ENCODE measurements around the gene TMCC3.
A peak's percentile ranks its signal among the peaks of the same experiment; 100 is the strongest.
"Not testable (repeated sequence)": the region's sequence is repeated elsewhere in the genome, so short reads cannot be mapped to it uniquely, and the experiment has no call there.

Gene TMCC3

GRCh38 chr12:94560431-94561221 lies 89.7 kb downstream of the TMCC3 start:
- peak; percentile 16 for DNase-seq

GRCh38 chr12:94558612-94559011 lies 91.7 kb downstream of the TMCC3 start:
- DNase-seq = no peak

DNA sequence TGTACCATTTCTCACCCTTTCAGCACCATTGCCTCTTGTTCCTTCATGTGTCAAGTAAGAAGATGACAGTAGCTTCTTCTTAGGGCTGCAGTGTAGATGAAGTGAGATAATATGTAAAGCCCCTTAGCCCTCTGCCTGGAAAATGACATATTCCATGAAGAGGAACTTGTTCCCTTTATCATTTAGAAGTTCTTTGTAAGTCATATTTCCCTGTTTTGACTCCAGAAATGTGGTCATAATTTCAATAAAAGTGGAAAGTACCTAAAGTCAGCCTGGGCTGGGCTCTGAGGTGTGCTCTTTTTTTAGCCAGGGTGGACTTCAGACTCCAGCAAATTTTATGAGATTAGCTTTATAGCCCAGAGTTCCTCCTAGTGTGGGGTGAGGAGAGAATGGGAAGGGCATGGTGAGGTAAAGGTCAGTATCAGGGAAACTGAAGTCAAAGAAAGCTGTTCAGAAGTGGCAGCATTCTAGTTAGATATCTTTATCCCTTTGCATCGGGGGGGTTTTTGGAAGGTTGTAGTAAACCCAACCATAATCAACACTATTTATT lies 92.5 kb downstream of the TMCC3 start:
- DNase-seq = no peak

DNA sequence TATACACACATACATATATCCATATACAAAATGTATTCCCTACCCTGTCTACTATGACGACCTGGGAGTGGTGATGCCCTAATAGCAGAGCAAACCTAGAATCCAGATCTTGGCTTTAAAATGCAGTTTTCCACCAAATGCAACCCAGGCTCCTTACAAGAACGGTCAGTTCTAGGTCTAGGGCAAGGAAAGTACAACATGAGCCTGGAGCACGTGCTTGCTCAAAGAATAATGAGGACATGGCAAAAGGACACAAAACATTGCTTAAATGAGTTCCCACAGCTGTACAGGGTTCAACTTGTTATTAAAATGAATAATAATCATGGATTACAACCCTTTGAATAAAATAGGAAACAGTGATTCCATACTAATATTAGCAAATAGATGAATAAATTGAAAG lies 94.7 kb downstream of the TMCC3 start:
- DNase-seq = no peak

- DNase-seq = no peak
Observed at GRCh38 chr12:94553875-94554274, 96.5 kb downstream of the TMCC3 start.

DNA sequence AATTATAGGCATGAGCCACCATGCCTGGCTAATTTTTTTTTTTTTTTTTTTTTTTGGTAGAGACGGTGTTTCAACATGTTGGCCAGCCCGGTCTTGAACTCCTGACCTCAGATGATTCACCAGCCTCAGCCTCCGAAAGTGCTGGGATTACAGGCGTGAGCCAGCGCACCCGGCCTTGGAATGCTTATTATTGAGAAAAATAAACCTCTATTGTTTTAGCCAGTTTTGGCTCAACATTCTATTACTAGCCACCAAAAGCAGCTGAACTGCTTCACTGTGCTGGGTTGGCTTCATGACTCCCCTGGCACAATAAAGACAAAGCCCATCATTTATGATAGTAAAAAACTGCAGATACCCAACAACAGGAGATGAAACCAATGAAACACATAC lies 97.2 kb downstream of the TMCC3 start:
- no peak for DNase-seq

DNA sequence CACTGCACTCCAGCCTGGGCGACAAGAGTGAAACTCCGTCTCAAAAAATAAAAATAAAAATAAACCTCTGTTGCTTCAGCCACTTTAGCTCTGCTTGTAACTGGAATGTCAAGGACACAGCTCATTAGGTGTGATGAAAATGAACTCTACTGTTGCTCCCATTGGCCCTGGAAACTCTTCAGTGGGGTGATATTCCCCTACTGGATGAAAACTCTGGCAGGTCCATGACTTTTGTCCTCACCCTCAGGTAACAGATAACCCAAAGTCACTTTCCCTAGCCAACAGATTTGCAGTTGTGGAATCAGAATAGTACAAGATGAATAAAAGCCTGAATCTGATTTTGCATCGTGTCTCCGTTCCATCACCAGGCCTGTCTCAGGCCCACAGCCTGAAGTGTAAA lies 98.5 kb downstream of the TMCC3 start:
- DNase-seq = no peak

- DNase-seq = no peak
Observed at GRCh38 chr12:94550964-94551363, 99.4 kb downstream of the TMCC3 start.

- DNase-seq = not testable (repeated sequence)
Observed at GRCh38 chr12:94548833-94549232, 101.5 kb downstream of the TMCC3 start.

DNA sequence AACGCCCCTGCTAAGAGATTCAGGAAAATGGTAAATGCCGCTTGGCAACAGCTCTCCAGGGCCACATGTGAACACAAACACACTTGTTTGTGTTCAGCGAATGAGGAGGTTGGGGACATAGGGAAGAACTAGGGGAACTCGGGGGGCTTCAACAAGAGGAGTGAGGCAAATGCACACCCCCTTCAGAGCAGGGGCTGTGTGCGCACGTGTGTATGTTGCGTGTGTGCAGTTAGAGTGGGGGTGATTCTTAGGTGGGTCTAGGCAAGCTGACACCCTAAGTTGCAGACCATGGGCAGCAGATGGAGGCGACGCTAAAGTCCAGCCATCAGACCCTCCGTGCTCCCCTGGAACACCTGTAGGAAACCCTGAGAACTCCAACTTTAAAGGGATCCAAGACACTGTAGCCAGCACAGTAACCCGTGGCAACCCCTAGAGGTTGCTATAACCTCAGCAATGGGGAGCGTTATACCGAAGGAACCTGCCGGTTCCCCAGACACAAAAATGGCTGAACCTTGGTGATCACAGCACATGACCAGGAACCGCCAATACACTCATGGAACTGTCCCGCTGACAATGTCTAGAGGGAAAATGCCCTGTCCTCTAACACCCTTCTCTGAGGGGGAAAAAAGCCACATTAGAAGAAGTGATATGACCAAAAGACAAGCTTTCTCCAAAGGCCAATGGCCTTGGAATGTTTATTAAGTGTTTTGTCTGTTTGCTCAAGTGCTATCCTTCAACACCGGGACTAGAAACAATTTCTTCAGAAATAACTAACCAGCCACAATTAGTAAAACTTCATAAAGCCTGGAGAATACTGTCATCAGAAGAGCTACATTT lies 104.2 kb downstream of the TMCC3 start:
- DNase-seq = peak; percentile 20

DNA sequence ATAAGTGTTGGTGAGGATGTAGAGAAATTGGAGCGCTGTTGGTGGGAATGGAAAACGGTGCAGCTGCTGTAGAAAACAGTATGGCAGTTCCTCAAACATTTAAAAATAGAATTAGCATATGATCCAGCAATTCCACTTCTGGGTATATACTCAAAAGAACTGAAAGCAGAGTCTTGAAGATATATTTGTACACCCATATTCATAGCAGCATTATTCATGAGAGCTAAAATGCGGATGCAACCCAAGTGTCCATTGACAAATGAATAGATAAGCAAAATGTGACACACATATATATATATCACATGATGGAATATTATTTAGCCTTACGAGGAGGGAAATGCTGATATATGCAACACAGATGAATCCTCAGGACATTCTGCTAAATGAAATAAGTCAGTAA lies 106.0 kb downstream of the TMCC3 start:
- no peak for DNase-seq

- DNase-seq = no peak
Observed at GRCh38 chr12:94538318-94538717, 112.0 kb downstream of the TMCC3 start.

DNA sequence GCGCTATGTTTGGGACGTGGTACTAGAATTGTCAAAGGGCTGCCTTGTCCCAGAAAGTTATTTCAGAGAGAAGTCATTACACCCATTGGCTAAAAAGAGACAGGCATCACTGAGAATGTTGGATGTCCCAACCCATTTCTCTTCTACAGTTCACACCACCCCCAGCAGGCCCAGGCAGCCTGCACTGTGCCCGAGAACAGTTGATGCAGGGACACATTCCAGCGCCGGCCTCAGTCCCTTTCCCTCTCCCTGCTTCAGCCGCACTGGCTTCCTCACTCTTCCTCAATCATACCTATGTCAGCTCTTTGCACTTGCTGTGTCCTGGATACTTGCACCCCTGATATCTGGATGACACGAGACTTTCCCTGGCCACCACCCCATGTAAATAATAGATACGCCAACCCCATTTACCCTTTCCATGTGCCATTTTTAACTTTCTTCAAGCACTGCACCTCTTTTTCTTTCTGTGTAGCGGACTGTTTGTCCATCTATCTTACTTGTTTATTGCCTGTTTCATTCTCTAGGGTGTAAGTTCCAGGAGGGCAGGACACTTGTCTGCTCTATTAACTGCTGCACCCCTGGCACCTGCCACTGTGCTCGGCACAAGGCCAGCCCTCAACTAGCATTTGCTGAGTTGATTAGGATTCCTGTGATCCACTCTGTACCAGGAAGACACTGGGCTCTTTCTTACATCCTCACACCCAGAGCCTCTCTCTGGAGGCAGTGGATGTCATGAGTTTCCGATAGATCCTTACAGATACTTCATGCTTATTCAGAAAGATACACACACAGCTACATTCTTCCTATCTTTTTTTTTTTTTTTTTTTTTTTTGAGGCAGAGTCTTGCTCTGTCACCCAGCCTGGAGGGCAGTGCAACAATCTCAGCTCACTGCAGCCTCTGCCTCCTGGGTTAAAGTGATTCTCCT lies 114.1 kb downstream of the TMCC3 start:
- peak; percentile 30 for DNase-seq

DNA sequence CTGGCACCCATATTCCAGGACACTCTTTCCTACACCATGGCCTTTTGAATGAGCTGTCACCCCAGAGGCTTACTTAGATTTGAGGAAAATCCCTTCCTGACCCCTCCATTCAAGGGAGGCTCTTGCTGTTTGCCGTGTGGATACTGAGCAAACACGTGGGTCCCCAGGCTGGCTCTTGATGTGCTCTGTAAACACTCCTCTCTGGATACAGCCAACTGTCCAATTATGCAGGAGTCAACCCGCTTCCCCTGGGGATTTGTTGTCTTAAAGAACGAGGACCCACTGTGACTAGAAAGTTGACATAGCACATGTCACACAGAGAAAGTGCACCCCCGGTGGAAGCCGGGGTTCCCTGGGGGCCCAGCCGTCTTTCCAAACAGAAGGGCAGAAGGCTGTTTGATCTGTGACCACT lies 114.8 kb downstream of the TMCC3 start:
- peak; percentile 89 for DNase-seq

DNA sequence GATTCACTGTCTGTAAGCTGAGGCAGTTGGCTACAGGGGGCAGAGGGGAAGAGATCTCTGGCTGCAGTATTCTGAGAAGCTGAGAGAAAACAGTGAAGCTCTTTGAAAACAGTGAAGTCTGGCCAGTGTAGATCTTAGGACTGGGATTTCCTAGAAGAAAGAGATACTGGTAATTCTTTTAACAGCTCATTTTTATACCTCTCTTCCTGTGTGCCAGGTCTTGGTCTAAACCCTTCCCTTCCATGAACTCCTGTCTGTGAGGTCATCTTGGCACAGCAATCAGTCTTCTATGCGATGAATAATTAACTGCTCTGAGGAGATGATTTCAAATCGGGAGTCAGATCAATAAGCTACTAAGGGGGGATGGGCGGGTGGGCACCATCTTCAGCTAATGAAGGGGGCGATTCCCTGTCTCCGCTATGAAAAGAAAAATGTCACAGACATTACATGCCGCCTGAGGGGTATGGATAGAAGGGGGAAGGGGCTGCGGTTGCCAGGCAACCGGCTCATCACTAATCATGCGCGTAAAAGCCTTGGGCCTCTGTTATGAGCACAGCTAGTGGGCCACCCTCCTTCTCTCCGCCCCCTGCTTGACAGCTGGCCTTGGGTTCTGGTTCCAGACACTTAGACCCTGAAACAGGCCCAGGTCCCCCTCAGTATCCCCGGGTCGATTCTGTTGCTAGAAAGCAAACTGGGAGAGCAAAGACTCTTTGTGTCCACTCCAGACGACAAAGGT lies 115.4 kb downstream of the TMCC3 start:
- peak; percentile 26 for DNase-seq

DNA sequence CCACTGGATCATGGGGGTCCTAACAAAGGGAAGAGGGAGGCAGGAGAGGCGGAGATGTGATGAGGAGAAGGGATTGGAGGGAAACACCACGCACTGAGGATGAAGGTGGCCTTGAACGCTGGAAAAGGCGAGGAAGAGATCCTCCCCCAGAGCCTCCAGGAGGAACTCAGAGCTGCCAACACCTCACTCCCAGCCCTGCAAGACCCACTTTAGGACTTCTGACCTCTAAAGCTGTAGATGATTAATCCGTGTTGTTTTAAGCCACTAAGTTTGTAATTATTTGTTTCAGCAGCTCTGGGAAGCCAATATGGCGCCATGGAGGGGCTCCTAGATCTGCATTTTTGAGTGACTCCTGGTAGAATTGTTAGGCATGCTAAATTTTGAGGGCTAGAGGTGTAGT lies 116.1 kb downstream of the TMCC3 start:
- DNase-seq = no peak

- peak; percentile 81 for DNase-seq
Observed at GRCh38 chr12:94532490-94533422, 117.6 kb downstream of the TMCC3 start.

- no peak for DNase-seq
Observed at GRCh38 chr12:94531196-94531720, 119.1 kb downstream of the TMCC3 start.

GRCh38 chr12:94525951-94526350 lies 124.4 kb downstream of the TMCC3 start:
- no peak for DNase-seq

Measured in NCI-H345 (cell line).